ENCODE results near the gene MYO1D.

GRCh38 chr17:32815460-32815859, 61.5 kb downstream of the MYO1D start:
- TF ChIP-seq CTCF (IDR thresholded peaks at IDR 0.05) (no peak), EZH2 (IDR thresholded peaks at IDR 0.05; ENCODE audit: borderline replicate concordance, insufficient read depth, low read depth, low read length, poor library complexity, severe bottlenecking) (no peak)
